IPS-NIHi11 (cell line): Measurements from ENCODE around the gene GRB10.
"Not testable (repeated sequence)": the region's sequence is repeated elsewhere in the genome, so short reads cannot be mapped to it uniquely, and the experiment has no call there.

Experiments
- DNase-seq: peaks from one replicate; pipeline ENCODE4 v3.0.0; 2012; ENCODE audit warnings: mixed read lengths, low spot score

GRB10 gene

DNA sequence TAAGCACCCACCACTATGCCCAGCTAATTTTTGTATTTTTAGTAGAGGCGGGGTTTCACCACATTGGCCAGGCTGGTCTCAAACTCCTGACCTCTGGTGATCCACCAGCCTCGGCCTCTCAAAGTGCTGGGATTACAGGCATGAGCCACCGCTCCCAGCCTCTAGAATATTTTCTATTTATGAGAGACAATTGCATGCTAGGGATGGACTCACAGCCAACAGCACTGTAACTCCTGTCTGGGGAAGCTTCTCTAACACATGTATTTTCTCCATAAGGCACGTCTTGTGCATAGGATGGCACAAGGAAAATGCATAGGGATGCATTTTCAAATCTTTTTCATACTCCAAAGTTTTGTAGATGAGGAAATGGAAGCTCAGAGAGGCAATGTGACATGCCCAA lies 237.1 kb downstream of the GRB10 start:
- DNase-seq: not testable (repeated sequence)

DNA sequence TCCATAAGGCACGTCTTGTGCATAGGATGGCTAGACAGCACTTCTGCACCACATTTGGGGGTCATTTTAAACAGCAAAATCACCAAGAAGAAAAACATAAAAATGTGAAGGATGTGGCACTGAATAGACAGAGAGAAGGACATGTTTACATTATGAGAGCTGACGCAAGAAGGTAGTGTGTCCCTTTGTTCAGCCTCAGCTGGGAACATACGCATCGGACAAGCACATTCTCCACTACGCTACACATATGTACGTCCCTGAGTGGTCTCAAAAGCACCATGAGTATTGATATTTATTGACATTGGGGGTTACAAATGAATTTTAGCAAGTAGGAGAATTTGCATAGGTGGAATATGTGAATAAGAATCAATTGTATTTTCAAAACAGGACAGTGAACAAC lies 237.7 kb downstream of the GRB10 start:
- DNase-seq: no peak

DNA sequence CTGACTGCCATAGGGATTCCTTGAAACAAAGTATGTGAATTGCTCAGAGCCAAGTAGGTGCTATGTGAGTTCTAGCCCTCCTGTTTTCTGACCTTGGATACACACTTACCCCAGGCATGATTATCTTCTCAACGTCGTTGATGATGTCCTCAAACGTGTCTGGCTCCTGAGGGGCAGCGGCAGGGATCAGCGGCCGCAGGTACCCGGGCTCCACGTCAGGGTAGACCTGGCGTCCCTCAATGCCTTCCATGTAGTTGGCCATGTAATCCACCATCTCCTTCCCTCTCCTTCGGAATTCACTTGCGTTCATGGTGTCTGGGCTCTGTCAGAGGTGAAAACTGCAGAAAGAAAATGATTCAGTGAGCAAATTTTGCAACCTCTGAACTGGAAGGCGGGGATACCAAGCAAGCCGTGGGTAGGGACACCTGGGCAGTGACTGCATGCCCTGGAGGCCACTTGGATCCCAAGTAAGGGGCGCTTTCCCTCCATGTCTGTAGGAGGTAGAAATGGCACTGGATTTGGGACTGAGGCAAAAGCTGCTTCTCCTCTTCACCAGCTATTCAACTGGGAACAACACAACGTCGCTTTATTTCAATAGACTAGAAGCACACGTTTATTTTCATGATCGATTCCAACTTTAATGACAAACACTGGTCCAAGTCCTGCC lies 238.8 kb downstream of the GRB10 start:
- DNase-seq: no peak

DNA sequence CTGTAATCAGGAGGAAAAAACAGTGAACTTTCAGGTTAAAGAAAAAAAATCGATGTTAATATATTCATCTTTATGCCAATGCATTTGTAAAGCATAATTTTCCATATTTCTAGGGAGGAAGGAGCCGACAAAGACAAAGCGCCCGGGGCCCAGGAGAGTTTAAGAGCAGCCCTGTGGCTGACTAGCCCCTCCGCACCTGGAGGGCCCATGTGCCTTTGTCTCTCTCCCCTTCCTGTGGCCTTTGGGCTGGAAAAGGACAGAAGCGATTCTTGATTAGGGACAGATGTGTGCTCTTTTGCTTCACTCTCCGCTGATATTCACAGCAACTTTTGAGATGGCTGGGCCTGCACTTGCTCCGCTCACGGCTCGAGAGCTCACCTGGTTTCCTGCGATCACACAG lies 240.6 kb downstream of the GRB10 start:
- DNase-seq: no peak

DNA sequence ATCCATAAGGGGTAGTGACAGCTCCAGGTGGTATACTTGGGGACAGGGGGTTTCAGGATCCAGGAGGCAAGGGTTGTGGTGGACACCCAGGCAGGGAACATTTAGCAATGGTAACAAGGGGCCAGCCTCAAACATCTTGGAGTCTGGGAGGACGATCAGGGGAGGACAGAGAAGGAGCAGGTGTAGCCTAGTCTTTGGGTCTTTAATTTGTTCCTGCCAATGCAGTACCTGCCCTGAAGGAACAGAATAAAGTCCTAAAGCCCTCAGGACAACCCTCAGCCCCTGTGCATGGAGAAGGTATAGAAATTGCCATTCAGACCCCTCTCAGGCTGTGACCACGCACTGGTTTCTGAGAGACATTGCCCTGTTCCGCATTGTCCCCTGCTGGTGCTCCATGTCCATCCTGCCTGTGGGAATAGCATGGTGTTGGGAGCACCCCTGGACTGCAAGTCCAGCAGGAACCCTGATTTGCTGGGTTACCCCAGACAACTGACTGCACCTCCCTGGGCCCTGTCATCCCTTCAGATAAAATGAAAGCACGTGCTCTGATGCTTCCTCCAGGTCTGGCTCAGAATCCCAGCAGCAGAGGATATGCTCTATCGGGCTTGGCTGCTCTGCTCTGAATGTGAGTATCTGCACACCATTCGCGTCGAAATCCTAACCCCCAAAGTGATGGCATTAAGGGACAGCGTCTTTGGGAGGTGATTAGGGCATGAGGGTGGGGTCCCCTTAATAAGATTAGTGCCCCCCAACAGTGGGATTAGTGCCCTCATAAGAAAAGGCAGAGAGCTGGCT lies 241.7 kb downstream of the GRB10 start:
- DNase-seq: no peak
